Skeletal muscle tissue (tissue), 4 donors: ENCODE measurements around the gene CDK14. TPM values are rescaled to one million over a fixed set of nuclear protein-coding genes. Genes with fewer than 3 reads are reported as not detected.
"Not testable (repeated sequence)": the region's sequence is repeated elsewhere in the genome, so short reads cannot be mapped to it uniquely, and the experiment has no call there.

Experiments used
- H3K27ac ChIP-seq: one replicate; pipeline ENCODE4 v1.7.0; 2013; ENCODE audit warnings: mild to moderate bottlenecking, low read depth, low read length, inconsistent platforms
- H3K27me3 ChIP-seq, 3 donors: one replicate each; pipeline ENCODE4 v1.7.0; 2013; ENCODE audit warnings: low read length in 3 of 3; ENCODE audit not compliant: control insufficient read depth in 3 of 3, insufficient read depth in 3 of 3
- H3K36me3 ChIP-seq, 3 donors: one replicate each; pipeline ENCODE4 v1.7.0; 2013; ENCODE audit warnings: low read length in 3 of 3; ENCODE audit not compliant: control insufficient read depth in 3 of 3, insufficient read depth in 3 of 3
- H3K4me1 ChIP-seq, 3 donors: one replicate each; pipeline ENCODE4 v1.7.0; 2013; ENCODE audit warnings: low read length in 3 of 3, mild to moderate bottlenecking in 3 of 3; ENCODE audit not compliant: control insufficient read depth in 3 of 3, insufficient read depth in 3 of 3
- H3K4me3 ChIP-seq, 3 donors: one replicate each; pipeline ENCODE4 v1.7.0; 2013; ENCODE audit warnings: low read length in 3 of 3
- H3K9ac ChIP-seq, 3 donors: one replicate each; pipeline ENCODE4 v1.7.0; 2013; ENCODE audit warnings: low read length in 3 of 3, mild to moderate bottlenecking in 3 of 3, moderate library complexity in 2 of 3, low read depth in 1 of 3
- H3K9me3 ChIP-seq, 3 donors: one replicate each; pipeline ENCODE4 v1.7.0; 2013; ENCODE audit warnings: low read length in 3 of 3; ENCODE audit not compliant: control insufficient read depth in 3 of 3
- total RNA-seq: library from RNA; depleted of rRNA; stranded (reverse); fragments of >200 nt; gene quantifications from one replicate; pipeline ENCODE4 v1.2.3, GENCODE V29; 2014
- donor health status: Osteomylitis.

CDK14 gene
- total RNA-seq, 1 donor from 2014 or later: 25.1 TPM

- Histone ChIP-seq H3K4me1 (no peaks in the 10 kb centered on the region), H3K9ac (no peak overlapping the region), H3K27me3 (no peaks in the 10 kb centered on the region), H3K27ac (no peak overlapping the region), H3K36me3 (no peaks in the 10 kb centered on the region), H3K9me3 (no peaks in the 10 kb centered on the region), H3K4me3 (no peak overlapping the region)
Observed at GRCh38 chr7:90739716-90740115, 143.6 kb downstream of the CDK14 start.

DNA sequence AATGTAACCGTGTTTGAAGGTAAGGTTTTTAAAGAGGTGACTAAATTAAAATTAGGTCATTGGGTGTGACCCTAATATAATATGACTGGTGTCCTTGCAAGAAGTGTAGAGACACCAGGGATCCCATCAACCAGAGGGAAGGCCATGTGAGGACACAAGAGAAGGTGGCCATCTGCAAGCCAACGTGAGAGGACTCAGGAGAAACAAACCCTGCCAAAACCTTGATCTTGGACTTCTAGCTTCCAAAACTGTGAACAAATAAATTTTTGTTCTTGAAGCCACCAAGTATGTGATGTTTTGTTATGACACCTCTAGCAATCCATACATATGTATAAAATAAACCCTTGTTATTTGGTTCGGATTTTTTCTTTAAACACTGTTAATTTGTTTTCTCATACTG lies 144.3 kb downstream of the CDK14 start:
- no peaks in the 10 kb centered on the region for H3K9me3 ChIP-seq
- no peak overlapping the region for H3K4me3 ChIP-seq
- H3K27me3 ChIP-seq: no peaks in the 10 kb centered on the region
- no peak overlapping the region for H3K9ac ChIP-seq
- H3K27ac ChIP-seq: no peak overlapping the region
- no peaks in the 10 kb centered on the region for H3K4me1 ChIP-seq
- H3K36me3 ChIP-seq: no peaks in the 10 kb centered on the region

GRCh38 chr7:90743626-90744025 lies 147.5 kb downstream of the CDK14 start:
- no peak overlapping the region for H3K4me3 ChIP-seq
- H3K9ac ChIP-seq: no peak overlapping the region
- no peaks in the 10 kb centered on the region for H3K36me3 ChIP-seq
- H3K9me3 ChIP-seq: no peaks in the 10 kb centered on the region
- H3K27ac ChIP-seq: no peak overlapping the region
- H3K4me1 ChIP-seq: no peaks in the 10 kb centered on the region
- H3K27me3 ChIP-seq: no peaks in the 10 kb centered on the region

DNA sequence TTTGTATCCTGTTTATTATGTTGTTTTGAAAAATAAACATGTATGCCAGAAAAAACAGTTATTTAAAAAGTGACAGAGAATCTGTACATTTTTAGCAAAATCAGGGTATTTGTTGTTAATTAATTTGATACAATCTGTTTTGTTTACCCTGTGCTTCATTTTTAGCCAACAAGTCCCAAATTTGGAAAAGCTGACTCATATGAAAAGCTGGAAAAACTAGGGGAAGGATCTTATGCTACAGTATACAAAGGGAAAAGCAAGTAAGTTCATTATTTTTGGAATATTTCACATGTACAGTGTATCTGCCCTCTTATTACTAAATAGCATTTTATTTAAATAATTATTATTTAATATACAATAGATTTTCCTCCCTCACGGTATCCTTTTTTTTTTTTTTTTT lies 151.4 kb downstream of the CDK14 start:
- Histone ChIP-seq H3K9ac (no peak overlapping the region), H3K4me1 (no peaks in the 10 kb centered on the region), H3K27ac (no peak overlapping the region), H3K36me3 (peaks cover 0 to 3% (median 0%) of the 10 kb centered on the region in 3 donors), H3K9me3 (no peaks in the 10 kb centered on the region), H3K4me3 (no peak overlapping the region), H3K27me3 (no peaks in the 10 kb centered on the region)

DNA sequence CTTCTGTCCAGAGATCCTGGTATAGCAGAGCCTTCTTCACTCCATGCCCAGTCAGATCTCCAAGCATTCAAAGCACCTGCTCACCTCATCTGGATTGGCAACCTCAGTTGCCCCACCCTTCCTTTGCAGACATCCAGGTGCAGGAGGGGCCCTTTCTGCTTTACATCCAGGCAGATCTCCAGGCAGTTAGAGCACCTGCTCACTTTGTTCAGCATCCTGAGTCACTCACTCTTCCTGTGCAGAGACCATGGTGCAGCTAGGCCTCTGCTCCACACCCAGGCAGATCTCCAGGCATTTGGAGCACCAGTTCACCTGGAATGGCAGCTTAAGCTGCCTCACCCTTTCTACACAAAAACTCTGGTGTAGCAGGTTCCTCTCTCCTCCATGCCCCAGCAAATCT lies 153.1 kb downstream of the CDK14 start:
- H3K27me3 ChIP-seq: no peaks in the 10 kb centered on the region
- no peak overlapping the region for H3K27ac ChIP-seq
- peaks cover 0 to 3% (median 0%) of the 10 kb centered on the region in 3 donors for H3K36me3 ChIP-seq
- H3K4me1 ChIP-seq: no peaks in the 10 kb centered on the region
- no peaks in the 10 kb centered on the region for H3K9me3 ChIP-seq
- no peak overlapping the region for H3K4me3 ChIP-seq
- no peak overlapping the region for H3K9ac ChIP-seq

GRCh38 chr7:90749774-90750173 lies 153.7 kb downstream of the CDK14 start:
- H3K27me3 ChIP-seq: no peaks in the 10 kb centered on the region
- H3K36me3 ChIP-seq: peaks cover 0 to 3% (median 0%) of the 10 kb centered on the region in 3 donors
- H3K27ac ChIP-seq: no peak overlapping the region
- no peaks in the 10 kb centered on the region for H3K9me3 ChIP-seq
- H3K4me1 ChIP-seq: no peaks in the 10 kb centered on the region
- H3K9ac ChIP-seq: no peak overlapping the region
- no peak overlapping the region for H3K4me3 ChIP-seq

DNA sequence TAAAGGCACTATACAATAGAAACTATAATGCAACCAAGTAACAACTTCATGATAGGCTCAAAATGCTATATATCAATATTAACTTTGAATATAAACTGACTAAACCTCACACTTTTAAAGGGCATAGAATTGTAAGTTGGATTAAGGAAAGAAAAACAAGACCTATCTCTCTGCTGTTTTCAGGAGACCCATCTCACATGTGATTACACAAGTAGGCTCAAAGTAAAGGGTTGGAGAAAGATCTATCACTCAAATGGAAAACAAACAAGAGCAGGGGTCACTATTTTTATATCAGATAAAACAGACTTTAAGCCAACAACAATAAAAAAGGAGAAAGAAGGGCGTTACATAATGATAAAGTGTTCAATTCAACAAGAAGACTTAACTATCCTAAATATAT lies 155.5 kb downstream of the CDK14 start:
- H3K27me3 ChIP-seq: no peaks in the 10 kb centered on the region
- peaks cover 0 to 3% (median 0%) of the 10 kb centered on the region in 3 donors for H3K36me3 ChIP-seq
- H3K9ac ChIP-seq: no peak overlapping the region
- H3K4me1 ChIP-seq: no peaks in the 10 kb centered on the region
- H3K9me3 ChIP-seq: no peaks in the 10 kb centered on the region
- H3K4me3 ChIP-seq: no peak overlapping the region
- no peak overlapping the region for H3K27ac ChIP-seq

DNA sequence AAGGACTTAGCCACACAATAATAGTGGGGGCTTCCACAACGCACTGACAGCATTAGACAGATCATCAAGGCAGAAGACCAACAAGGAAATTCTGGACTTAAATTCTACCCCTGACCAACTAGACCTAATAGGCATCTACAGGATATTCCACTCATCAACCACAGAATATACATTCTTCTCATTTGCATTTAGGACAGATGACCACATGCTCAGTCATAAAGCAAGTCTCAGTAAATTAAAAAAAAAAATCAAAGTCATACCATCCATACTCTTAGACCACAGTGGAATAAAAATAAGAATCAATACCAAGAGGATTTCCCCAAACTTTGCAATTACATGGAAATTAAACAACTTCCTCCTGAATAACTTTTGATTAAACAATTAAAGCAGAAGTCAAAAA lies 155.9 kb downstream of the CDK14 start:
- no peak overlapping the region for H3K4me3 ChIP-seq
- H3K27me3 ChIP-seq: no peaks in the 10 kb centered on the region
- H3K9me3 ChIP-seq: no peaks in the 10 kb centered on the region
- no peak overlapping the region for H3K9ac ChIP-seq
- H3K36me3 ChIP-seq: peaks cover 0 to 3% (median 0%) of the 10 kb centered on the region in 3 donors
- no peak overlapping the region for H3K27ac ChIP-seq
- H3K4me1 ChIP-seq: no peaks in the 10 kb centered on the region

DNA sequence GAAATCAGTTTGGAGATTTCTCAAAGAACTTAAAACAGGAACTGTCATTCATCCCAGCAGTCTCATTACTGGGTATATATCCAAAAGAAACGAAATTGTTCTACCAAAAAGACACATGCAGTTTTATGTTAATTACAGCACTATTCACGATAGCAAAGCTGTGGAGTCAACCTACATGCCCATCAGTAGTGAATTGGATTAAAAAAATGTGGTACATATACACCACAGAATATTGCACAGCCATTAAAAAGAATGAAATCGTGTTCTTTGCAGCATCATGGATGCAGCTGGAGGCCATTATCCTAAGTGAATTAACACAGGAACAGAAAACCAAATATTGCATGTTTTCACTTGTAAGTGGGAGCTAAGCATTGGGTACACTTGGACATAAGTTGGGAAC lies 158.9 kb downstream of the CDK14 start:
- Histone ChIP-seq H3K27ac (no peak overlapping the region), H3K4me1 (no peaks in the 10 kb centered on the region), H3K9ac (no peak overlapping the region), H3K36me3 (no peaks in the 10 kb centered on the region), H3K9me3 (no peaks in the 10 kb centered on the region), H3K27me3 (no peaks in the 10 kb centered on the region), H3K4me3 (no peak overlapping the region)

GRCh38 chr7:90756366-90756765 lies 160.2 kb downstream of the CDK14 start:
- H3K9me3 ChIP-seq: no peaks in the 10 kb centered on the region
- H3K4me3 ChIP-seq: no peak overlapping the region
- no peak overlapping the region for H3K27ac ChIP-seq
- H3K4me1 ChIP-seq: no peaks in the 10 kb centered on the region
- no peaks in the 10 kb centered on the region for H3K36me3 ChIP-seq
- H3K27me3 ChIP-seq: no peaks in the 10 kb centered on the region
- no peak overlapping the region for H3K9ac ChIP-seq

- H3K9me3 ChIP-seq, H3K4me1 ChIP-seq, H3K27ac ChIP-seq, H3K9ac ChIP-seq, H3K4me3 ChIP-seq, H3K36me3 ChIP-seq, H3K27me3 ChIP-seq: not testable (repeated sequence)
Observed at GRCh38 chr7:90757565-90757950, 161.4 kb downstream of the CDK14 start.
